ENCODE data around the gene ARHGAP8. TPM values are rescaled to one million over a fixed set of nuclear protein-coding genes. Genes with fewer than 3 reads are reported as not detected.
A peak's percentile ranks its signal among the peaks of the same experiment; 100 is the strongest.

ARHGAP8 gene
- 1 to 10 TPM; 1.1 TPM for total RNA-seq

GRCh38 chr22:44752285-44753188, at the start of gene ARHGAP8:
Gene ARHGAP8, plus strand, starts transcription at chr22:44752575. Its CDS starts 33,953 bp downstream, at chr22:44786528.
- Mint-ChIP-seq H3K9me3 (ENCODE audit: low read depth) (no peaks in the 10 kb centered on the region), H3K36me3 (no peaks in the 10 kb centered on the region), H3K4me1 (no peaks in the 10 kb centered on the region), H3K4me3 (no peak within 1 kb of the TSS), H3K27ac (no peak within 1 kb of the TSS), H3K27me3 (peaks cover 59% of the 10 kb centered on the region)
- CTCF ChIA-PET = no interaction called here
- DNase-seq (no peak), ATAC-seq (peak; percentile 36)

DNA sequence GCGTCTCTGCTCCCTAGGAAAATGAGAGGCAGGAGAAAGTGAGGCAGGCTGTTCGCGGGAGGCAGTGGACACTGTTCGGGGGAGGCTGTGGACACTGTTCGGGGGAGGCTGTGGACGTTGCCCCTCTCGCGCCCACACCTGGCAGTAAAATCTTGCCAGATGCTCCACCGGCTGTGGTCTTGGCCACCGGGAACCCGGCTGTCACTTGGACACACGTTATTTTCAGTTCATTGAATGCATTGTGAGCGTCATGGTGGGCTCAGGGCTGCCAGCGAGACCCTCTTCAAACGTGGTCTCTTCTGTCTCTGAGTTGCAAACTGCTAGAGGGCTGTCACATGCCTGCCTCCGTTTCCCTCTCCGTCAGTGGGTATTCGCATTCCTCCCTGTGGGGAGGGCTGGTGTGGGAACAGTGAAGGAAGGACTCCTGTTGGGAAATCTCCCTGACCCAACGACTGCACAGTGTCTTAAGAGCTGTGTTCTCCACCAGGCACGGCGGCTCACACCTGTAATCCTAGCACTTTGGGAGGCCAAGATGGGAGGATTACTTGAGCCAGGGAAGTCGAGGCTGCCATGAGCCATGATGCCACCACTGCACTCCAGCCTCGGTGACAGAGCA, 49.0 kb upstream of the ARHGAP8 start:
- Mint-ChIP-seq H3K36me3 (peaks cover 3% of the 10 kb centered on the region), H3K9me3 (ENCODE audit: low read depth) (no peaks in the 10 kb centered on the region), H3K27ac (no peak overlapping the region), H3K4me3 (peak overlapping the region; percentile 58), H3K4me1 (peaks cover 24% of the 10 kb centered on the region), H3K27me3 (no peaks in the 10 kb centered on the region)
- no peak for ATAC-seq
- no peak for DNase-seq
- CTCF ChIA-PET = interaction anchor here (1.7 to 1.9 kb wide), 2 partner anchors 19 to 31 kb away, joined by 5 to 6 read pairs; no protein-coding TSS in a partner anchor

- H3K4me3 Mint-ChIP-seq = peak overlapping the region; percentile 58
- H3K27ac Mint-ChIP-seq = no peak overlapping the region
- no peak for DNase-seq
- peaks cover 3% of the 10 kb centered on the region for H3K36me3 Mint-ChIP-seq
- no peaks in the 10 kb centered on the region for H3K9me3 Mint-ChIP-seq (ENCODE audit: low read depth)
- peaks cover 29% of the 10 kb centered on the region for H3K4me1 Mint-ChIP-seq
- CTCF ChIA-PET = interaction anchor here (1.1 to 1.7 kb wide), 2 partner anchors 20 to 31 kb away, joined by 3 to 6 read pairs; no protein-coding TSS in a partner anchor
- ATAC-seq = no peak
- no peaks in the 10 kb centered on the region for H3K27me3 Mint-ChIP-seq
These were observed 48.0 kb upstream of the ARHGAP8 start for GRCh38 chr22:44704159-44705021.

DNA sequence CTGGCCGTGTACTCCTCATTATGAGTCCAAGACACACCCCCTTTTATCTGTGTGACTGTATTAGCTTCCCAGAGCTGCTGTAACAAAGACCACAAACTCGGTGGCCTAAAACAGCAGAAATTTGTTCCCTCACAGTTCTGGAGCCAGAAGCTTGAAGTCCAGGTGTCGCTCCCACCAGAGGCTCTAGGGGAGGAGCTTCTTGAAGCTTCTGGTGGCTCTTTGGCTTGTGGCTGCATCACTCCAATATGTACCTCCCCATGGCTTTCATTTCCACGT, 47.4 kb upstream of the ARHGAP8 start:
- Mint-ChIP-seq H3K27me3 (no peaks in the 10 kb centered on the region), H3K36me3 (peaks cover 5% of the 10 kb centered on the region), H3K27ac (no peak overlapping the region), H3K4me1 (peaks cover 35% of the 10 kb centered on the region), H3K4me3 (no peak overlapping the region), H3K9me3 (ENCODE audit: low read depth) (no peaks in the 10 kb centered on the region)
- ATAC-seq (no peak), DNase-seq (no peak)
- CTCF ChIA-PET = interaction anchor here (1.1 kb wide), 1 partner anchor 31 kb away, joined by 3 read pairs; no protein-coding TSS in a partner anchor

DNA sequence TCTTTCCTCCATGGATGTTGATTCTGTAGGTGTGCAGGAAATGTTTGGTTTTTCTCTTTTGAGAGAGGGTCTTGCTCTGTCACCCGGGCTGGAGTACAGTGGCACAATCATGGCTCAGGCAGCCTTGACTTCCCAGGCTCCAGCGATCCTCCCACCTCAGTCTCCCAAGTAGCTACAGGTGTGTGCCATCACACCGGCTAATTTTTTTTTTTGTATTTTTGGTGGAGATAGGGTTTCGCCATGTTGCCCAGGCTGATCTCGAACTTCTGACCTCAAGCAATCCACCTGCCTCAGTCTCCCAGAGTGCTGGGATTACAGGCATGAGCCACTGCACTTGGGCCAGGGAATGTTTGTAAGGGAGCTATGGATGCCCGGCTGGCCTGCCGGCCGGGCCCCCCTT, 45.9 kb upstream of the ARHGAP8 start:
- CTCF ChIA-PET = interaction anchor here (1.1 to 1.2 kb wide), 2 partner anchors 8 to 29 kb away, joined by 3 to 4 read pairs; no protein-coding TSS in a partner anchor
- Mint-ChIP-seq H3K4me3 (no peak overlapping the region), H3K27me3 (no peaks in the 10 kb centered on the region), H3K27ac (no peak overlapping the region), H3K4me1 (peaks cover 42% of the 10 kb centered on the region), H3K36me3 (peaks cover 5% of the 10 kb centered on the region), H3K9me3 (ENCODE audit: low read depth) (no peaks in the 10 kb centered on the region)
- ATAC-seq (no peak), DNase-seq (no peak)

- Mint-ChIP-seq H3K27ac (no peak overlapping the region), H3K4me1 (peaks cover 39% of the 10 kb centered on the region), H3K27me3 (no peaks in the 10 kb centered on the region), H3K9me3 (ENCODE audit: low read depth) (no peaks in the 10 kb centered on the region), H3K4me3 (no peak overlapping the region), H3K36me3 (peaks cover 5% of the 10 kb centered on the region)
- DNase-seq = no peak
- no peak for ATAC-seq
- CTCF ChIA-PET = interaction anchor here (1.1 to 1.2 kb wide), 2 partner anchors 9 to 28 kb away, joined by 3 to 4 read pairs; no protein-coding TSS in a partner anchor
These were observed 45.2 kb upstream of the ARHGAP8 start for GRCh38 chr22:44707178-44707577.

DNA sequence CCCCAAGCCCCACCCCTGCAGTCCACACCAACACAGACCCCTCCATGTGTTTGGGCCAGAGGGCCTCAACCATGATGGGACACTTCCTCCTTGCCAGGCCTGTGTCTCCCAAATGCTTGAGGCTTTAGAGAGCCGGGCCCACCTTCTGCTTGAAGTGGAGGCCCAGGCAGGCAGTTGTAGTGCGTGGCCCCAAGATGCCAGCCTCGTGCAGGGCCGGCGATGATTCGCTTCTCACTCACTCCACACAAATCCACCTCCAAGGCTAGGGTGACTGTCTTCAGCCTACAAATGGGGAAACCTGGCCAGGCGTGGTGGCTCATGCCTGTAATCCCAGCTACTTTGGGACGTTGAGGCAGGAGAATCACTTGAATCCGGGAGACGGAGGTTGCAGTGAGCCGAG, 44.6 kb upstream of the ARHGAP8 start:
- DNase-seq (no peak), ATAC-seq (no peak)
- H3K27me3 Mint-ChIP-seq = no peaks in the 10 kb centered on the region
- H3K4me1 Mint-ChIP-seq = peaks cover 39% of the 10 kb centered on the region
- CTCF ChIA-PET = no interaction called here
- H3K4me3 Mint-ChIP-seq = no peak overlapping the region
- no peaks in the 10 kb centered on the region for H3K9me3 Mint-ChIP-seq (ENCODE audit: low read depth)
- H3K36me3 Mint-ChIP-seq = peaks cover 5% of the 10 kb centered on the region
- no peak overlapping the region for H3K27ac Mint-ChIP-seq

GRCh38 chr22:44709881-44710392, 42.4 kb upstream of the ARHGAP8 start:
- CTCF ChIA-PET = interaction anchor here (0.7 to 1.5 kb wide), 4 partner anchors 9 to 27 kb away, joined by 3 to 4 read pairs (median 4); no protein-coding TSS in a partner anchor
- peaks cover 4% of the 10 kb centered on the region for H3K36me3 Mint-ChIP-seq
- H3K27me3 Mint-ChIP-seq = no peaks in the 10 kb centered on the region
- peaks cover 32% of the 10 kb centered on the region for H3K4me1 Mint-ChIP-seq
- H3K4me3 Mint-ChIP-seq = peak overlapping the region; percentile 69
- H3K27ac Mint-ChIP-seq = peak overlapping the region; percentile 90
- peak; percentile 46 for ATAC-seq
- DNase-seq = peak; percentile 65
- no peaks in the 10 kb centered on the region for H3K9me3 Mint-ChIP-seq (ENCODE audit: low read depth)

- CTCF ChIA-PET = interaction anchor here (0.5 to 1.0 kb wide), 5 partner anchors 12 to 64 kb away, joined by 3 to 4 read pairs (median 3); no protein-coding TSS in a partner anchor
- peak overlapping the region; percentile 69 for H3K4me3 Mint-ChIP-seq
These were observed 41.7 kb upstream of the ARHGAP8 start for GRCh38 chr22:44710474-44711240.

DNA sequence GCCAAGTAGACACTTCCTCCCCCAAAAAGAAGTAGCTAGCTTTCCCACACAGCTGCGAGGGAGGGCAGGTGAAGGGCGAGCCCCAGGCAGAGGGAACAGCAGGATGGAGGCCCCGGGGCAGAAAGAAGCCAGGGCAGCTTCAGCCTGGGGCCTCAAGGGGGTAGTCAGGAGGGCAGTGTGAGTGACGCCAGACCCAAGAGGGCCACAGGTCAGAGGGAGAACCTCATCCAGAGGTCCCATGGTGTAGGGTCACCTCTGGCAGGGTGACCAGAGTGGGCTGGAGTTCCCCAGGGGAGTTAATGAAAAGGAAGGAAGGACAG, 41.2 kb upstream of the ARHGAP8 start:
- Mint-ChIP-seq H3K4me3 (no peak overlapping the region), H3K27ac (peak overlapping the region; percentile 90), H3K36me3 (peaks cover 1% of the 10 kb centered on the region), H3K4me1 (peaks cover 30% of the 10 kb centered on the region), H3K27me3 (no peaks in the 10 kb centered on the region), H3K9me3 (ENCODE audit: low read depth) (no peaks in the 10 kb centered on the region)
- CTCF ChIA-PET = interaction anchor here (0.5 to 1.2 kb wide), 7 partner anchors 12 to 64 kb away, joined by 3 to 4 read pairs (median 3); no protein-coding TSS in a partner anchor
- no peak for DNase-seq
- no peak for ATAC-seq

More at GRCh38 chr22:44710474-44711240, 41.7 kb upstream of the ARHGAP8 start:
- Mint-ChIP-seq H3K27me3 (no peaks in the 10 kb centered on the region), H3K9me3 (ENCODE audit: low read depth) (no peaks in the 10 kb centered on the region), H3K27ac (peak overlapping the region; percentile 90), H3K4me1 (peaks cover 30% of the 10 kb centered on the region), H3K36me3 (peaks cover 1% of the 10 kb centered on the region)
- DNase-seq (peak; percentile 84), ATAC-seq (peak; percentile 77)

DNA sequence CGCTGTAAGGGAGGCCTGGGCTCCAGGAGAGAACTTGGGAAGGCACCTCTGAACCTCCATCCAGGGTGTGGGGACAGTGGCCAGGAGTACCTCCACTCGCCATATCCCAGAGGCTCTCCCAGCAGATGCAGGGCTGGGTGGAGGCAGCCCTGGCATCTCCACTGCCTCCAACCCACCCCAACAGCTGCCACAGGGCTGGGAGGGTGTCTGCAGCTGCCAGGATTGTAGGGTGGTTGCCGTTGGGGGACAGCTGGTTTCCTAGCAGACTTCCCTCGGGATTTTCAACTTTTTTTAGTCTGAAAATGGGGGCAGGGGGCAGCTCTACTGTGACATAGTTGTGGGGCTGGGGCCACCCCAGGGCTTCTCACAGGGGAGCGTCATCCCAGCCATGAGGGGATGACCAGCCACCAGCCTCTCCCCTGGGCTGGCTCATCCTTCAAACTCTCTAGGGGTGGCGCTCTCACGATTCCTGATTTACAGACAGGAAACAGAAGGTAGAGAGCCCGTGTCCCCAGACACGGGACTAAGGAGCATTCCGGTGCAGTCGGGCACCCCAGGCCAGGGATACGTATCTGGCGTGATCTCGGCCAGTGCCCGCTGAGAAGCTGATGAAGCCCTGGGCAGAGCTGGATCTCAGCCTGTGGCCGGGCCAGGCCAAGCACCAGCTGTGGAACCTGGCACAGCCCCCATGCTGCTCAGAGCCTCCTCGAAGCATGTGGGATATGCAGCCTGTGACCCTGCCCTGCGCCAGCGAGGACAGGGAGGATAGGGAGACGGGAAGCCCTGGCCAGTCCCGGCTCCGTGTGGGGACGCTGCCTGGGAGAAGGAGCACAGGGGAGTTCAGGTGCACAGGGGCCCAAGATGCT, 40.5 kb upstream of the ARHGAP8 start:
- H3K4me3 Mint-ChIP-seq = no peak overlapping the region
- CTCF ChIA-PET = interaction anchor here (0.9 to 1.2 kb wide), 2 partner anchors 14 to 23 kb away, joined by 3 read pairs; no protein-coding TSS in a partner anchor
- H3K4me1 Mint-ChIP-seq = peaks cover 30% of the 10 kb centered on the region
- peaks cover 1% of the 10 kb centered on the region for H3K36me3 Mint-ChIP-seq
- ATAC-seq (no peak), DNase-seq (no peak)
- H3K27me3 Mint-ChIP-seq = no peaks in the 10 kb centered on the region
- no peaks in the 10 kb centered on the region for H3K9me3 Mint-ChIP-seq (ENCODE audit: low read depth)
- H3K27ac Mint-ChIP-seq = peak overlapping the region; percentile 90
